Effector CD4-positive, alpha-beta T cell (primary cell): ENCODE measurements around the gene MTERF4.
A peak's percentile ranks its signal among the peaks of the same experiment; 100 is the strongest.
"Not testable (repeated sequence)": the region's sequence is repeated elsewhere in the genome, so short reads cannot be mapped to it uniquely, and the experiment has no call there.

Source experiments
- DNase-seq: peaks from one replicate; pipeline ENCODE4 v3.0.0-alpha.2; 2020

Gene MTERF4

DNA sequence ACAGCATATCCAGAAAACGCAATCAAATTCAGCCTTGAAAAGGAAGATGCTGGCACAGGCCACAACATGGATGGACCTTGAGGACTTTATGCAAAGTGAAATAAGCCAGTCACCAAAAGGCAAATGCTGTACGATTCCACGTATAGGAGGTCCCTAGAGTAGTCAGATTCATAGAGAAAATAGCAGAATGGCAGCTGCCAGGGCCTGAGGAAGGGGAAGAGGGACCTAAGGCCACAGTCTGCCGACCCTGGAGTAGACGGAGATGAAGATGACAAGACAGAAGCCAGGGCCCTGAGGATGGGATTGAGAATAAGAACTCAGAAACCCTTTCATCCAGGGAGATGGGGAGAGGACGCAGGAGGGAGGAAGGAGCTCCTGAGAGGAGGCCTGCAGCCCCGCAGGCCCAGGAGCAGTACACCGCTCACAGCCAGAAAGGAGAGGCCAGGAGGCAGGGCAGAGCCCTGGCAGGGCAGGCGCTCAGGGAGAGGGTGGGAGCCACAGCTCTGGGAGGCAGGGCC lies 8.1 kb upstream of the MTERF4 start:
- no peak for DNase-seq

DNA sequence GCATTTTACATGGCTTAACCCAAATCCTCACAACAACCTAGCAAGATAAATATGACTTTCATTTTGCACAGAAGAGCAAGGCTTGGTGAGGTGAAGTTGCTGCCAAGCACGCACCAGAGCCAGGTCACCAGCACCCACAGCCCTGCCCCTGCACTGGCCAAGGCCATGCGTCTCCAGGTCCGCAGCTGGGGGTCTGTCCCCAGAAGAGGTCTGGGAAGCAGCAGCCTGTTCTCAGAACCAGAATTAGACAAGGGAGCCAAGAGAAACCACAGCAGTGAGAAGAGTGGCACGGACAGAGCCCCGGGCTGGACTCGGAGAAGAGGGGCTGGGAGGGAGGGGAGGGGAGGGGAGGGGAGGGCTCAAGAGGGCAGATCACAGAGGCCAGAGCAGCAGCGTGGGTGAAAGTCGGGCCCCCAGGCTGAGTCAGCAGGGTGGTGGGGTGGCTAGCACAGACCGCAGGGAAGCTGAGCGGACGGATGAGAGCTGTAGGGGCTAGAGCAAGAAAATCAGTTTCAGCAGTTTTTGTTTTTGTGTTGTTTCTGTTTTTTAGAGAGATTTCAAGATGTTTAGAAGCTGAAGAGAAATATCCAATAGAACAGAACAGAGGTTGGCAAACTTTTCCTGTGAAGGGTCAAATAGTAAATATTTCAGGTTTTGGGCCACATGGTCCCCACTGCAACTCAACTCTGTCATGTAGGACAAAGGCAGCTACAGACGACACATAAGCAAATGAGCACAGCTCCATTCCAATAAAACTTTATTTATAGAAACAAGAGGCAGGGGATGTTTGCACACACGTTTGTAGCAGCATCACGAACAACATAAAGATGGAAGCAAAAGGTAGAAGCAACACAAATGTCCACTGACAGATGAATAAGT lies 7.4 kb upstream of the MTERF4 start:
- DNase-seq, result no peak

DNA sequence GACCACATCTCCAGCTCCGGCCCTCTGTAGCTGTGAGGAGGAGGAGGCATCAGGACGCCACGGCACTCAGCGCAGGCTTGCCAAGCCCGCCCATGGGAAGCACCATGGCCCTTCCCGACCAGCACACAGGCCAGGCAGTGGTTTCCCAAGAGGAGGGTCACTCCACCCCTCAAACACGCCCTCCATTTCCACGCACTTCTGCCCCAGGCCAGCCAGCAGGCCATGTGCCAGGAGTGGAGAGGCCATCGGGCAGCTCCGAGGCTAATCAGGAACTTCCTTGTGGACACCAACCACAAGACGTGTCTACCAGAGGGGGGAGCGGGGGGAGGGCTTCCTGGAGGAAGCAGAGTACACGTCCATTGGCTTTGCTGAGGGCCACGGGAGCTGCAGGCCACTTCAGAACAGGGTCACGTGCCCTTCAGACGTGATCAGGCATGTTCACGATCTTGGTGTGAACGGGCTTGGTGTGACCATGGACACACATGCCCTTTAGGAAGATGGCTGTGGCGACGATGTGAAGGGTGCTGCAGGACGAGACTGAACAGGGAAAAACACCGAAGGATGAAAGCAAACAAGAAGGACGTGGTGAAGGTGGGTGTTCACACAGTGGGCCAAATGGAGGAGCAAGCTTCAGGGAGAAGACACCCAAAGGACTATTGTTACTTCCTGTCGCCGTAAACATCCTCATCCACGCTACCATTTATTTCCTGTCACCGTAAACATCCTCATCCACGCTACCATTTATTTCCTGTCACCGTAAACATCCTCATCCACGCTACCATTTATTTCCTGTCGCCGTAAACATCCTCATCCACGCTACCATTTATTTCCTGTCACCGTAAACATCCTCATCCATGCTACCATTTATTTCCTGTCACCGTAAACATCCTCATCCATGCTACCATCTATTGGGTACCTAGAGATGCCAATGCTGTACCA lies 6.5 kb upstream of the MTERF4 start:
- peak; percentile 27 for DNase-seq

DNA sequence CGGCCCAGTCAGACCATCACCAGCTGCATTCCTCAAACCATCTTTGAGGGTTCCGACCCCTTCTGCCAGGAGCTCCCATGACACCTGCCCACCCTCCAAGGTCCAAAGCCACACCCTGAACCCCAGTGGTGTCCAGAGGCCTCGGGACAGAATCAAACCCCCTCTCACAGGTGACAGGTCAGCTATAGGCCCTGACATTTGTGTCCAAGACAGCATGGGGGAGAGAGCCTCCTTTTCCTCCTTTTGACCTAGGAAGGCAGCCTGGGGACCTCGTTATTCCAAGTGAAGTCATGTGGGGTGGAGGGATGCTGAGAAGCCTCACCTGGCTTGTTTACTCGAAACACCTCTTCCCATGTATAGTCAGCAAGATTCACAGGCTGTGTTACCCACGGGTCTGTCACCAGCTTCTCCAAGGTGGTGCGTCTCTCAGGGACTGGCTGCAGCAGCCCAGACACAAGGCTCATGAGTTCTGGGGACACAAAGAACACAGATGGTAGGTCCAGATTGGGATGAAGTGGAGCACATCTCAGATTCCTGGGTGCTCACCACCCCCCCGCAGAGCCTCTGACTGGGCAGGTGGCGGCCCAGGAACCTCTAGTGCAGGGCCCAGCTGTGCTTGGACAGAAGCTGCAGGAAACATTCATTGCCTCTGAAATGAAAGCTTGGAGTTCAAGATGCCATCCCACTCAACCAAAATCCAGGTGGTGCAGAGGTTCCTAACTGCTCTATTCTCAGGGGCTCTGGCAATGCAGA lies 5.1 kb upstream of the MTERF4 start:
- DNase-seq, result no peak

DNA sequence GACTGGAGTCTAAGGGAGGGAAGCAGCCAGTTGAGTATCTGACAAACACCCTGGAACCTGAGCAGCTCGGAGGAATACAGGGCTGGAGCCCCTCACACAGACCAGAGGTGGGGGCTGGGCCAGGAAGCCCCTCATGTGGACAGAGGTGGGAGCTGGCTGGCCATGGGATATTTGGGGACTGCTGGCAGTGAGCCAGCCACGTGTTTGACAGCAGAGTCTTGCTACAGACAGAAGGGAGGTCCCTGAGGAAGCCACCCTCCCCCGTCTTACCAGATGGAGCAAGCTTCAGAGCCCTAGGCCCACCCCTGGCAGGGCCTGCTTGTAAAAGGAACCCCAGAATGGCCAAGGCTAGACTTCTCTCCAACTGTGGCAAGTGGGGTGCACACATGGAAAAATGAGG lies 3.6 kb upstream of the MTERF4 start:
- no peak for DNase-seq

DNA sequence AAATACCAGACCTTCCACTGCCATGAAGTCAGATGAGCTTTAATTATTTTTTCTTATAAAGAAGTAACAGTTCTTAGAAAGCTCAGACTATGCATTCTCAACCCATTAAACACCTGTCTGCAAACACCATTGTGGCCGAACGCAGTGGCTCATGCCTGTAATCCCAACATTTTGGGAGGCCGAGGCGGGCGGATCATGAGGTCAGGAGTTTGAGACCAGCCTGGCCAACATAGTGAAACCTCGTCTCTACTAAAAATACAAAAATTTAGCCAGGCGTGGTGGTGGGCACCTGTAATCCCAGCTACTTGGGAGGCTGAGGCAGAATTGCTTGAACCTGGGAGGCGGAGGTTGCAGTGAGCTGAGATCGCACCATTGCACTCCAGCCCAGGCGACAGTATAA lies 2.5 kb upstream of the MTERF4 start:
- DNase-seq, result not testable (repeated sequence)

DNA sequence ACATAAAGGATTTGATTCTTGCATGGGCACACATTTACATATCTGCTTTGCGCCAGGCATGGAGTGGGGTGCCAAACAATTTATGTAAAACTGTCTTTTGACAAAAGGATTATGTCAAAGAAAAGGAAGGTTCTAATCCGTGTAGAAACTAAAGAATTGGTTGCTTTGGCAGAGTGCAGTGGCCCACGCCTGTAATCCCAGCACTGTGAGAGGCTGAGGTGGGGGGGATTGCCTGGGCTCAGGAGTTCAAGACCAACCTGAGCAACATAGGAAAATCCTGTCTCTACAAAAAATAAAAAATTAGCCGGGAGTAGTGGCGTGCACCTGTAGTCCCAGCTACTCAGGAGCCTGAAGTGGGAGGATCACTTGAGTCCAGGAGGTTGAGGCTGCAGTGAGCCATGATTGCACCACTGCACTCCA lies 1.1 kb upstream of the MTERF4 start:
- no peak for DNase-seq

DNA sequence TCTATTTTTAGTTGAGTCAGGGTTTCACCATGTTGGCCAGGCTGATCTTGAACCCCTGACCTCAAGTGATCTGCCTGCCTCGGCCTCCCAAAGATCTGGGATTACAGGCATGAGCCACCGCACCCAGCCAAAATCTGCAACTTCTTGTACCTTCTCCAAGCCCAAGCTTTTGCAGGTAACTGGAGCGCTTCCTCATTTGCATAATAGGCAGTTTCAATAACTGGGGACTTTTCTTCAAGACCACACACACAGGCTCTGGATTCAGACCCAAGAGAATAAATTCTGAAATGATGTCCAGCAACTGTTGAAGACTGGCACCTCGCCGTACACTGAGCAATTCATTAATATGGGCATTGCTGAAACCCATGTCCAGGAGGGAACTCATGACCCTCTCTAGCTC lies 2.8 kb downstream of the MTERF4 start:
- no peak for DNase-seq

DNA sequence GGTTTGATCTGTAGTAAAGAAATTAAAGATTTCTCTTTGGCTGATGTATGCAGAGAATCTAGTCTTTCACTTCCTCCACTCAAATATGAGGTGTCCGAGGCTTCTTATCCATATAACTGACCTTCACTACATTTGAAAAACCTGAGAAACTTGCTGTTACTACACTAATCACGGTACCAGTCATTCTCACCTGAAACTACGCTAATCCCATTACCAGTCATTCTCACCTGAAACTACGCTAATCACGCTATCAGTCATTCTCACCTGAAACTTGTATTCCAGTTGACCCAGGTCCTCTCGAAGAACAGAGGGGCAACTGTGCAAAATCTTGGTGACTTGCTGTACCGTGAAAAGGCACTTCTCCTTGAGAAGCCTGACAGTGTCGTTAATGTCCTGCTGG lies 5.1 kb downstream of the MTERF4 start:
- DNase-seq, result no peak

DNA sequence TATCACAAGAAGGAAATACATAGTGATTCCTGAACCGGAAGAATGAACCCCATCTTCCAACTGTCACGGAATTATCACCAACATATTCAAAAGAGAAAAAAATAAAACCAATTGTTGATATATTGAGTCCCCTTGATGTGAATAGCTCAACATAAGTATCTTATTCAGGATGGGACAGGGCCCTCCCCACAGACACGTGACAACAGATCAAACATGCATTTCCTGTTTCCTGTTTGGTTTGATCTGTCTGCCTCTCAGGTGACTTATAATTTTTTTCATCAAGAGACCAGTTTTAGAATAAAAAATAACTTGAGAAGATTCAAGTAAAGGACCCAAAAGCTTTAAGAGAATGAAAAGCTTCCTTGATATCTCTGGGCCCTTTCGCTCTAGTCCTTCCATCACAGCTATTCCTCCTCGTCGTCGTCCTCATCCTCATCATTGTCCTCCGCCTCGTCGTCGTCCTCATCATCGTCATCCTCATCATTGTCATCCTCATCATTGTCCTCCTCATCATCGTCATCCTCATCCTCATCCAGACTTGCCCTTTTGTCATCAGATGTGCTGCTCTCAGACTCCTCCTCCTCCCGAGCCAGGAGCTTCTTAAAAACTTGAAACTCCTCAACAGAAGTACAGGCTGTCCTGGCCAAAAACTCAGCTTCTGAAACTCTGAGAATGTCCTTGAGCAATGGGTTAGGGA lies 6.3 kb downstream of the MTERF4 start:
- peak; percentile 63 for DNase-seq

DNA sequence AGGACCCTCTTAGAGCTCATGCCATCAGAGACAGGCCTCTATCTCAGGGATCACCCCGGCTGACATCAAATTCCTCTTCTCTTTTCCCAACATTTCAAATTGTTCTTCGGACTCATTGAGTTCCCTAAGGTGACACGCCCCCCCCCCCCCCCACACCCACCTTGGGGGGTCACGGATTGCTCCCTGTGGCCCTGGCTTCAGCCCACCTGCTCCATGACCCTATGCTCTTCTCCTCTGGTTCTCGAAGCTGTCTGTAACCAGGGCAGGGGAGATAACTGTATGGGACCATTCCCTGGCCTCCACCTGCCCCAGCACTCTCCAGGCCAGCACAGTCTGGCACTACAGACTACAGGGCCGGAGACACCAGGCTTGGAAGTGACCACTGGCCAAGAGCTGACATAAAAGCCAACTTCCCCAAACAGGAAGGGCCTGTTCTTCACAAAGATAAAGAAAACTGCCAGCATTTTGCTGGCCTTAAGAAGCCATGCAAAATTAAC lies 7.1 kb downstream of the MTERF4 start:
- DNase-seq, result no peak

DNA sequence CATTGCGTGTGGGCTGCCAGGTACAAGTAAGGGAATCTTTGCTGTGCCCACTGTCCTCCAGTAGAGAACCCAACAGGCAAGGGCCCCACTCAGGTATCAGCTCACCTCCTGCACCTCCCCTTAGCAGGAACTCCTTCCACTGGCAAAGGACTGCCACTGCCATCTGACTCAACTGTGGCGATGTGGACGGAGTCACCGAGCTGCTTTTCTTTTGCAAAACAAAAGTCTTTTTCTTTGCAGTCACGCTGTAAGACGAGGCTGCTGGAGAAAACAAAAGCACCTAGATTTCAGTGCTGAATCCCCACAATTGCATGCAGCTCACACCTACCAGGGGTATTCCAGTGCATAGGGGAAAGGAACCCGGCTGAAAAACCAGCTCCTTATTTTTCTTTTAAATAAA lies 7.9 kb downstream of the MTERF4 start:
- no peak for DNase-seq

DNA sequence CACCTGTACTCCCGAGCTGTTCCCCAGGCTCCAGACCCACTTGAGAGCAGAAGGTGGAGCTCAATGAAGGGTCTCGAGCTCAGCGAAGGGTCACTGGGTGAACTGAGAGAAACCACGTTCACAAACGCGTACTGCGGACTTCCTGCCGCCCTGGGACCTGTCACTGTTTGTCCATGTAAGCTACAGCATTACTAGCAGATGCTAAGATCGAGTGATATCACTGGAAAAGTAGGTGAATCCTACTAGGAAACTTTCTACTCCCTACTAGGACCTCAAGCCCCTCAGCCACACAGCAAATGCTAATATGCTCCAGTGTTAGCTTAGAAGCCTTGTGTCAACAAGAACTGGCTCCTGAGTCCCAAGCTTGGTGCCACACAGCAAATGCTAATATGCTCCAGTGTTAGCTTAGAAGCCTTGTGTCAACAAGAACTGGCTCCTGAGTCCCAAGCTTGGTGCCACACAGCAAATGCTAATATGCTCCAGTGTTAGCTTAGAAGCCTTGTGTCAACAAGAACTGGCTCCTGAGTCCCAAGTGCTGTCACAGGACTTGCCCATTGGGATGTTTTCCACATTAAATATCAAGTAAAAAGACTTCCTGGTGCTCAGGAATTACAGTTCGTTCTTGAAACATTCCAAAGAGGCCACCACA lies 8.8 kb downstream of the MTERF4 start:
- DNase-seq, result not testable (repeated sequence)

DNA sequence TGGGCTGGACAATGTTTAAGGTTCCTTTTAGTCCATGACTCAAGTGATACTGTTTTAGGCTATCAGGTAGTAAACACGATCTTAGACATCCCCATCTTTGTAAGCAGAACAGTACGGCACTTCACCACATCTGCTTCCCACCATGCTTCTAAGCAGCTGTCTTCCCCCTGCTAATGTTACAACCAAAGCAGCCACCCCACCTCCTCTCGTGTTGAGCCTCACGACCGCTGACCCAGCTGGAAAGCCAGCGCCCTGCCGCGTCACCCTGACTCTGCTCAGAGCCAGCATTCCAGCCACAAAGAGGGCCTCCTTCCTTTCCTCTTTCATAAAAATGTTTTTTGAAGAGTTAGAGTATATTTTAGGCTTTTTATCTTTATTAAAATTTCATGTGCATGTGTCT lies 9.4 kb downstream of the MTERF4 start:
- no peak for DNase-seq

DNA sequence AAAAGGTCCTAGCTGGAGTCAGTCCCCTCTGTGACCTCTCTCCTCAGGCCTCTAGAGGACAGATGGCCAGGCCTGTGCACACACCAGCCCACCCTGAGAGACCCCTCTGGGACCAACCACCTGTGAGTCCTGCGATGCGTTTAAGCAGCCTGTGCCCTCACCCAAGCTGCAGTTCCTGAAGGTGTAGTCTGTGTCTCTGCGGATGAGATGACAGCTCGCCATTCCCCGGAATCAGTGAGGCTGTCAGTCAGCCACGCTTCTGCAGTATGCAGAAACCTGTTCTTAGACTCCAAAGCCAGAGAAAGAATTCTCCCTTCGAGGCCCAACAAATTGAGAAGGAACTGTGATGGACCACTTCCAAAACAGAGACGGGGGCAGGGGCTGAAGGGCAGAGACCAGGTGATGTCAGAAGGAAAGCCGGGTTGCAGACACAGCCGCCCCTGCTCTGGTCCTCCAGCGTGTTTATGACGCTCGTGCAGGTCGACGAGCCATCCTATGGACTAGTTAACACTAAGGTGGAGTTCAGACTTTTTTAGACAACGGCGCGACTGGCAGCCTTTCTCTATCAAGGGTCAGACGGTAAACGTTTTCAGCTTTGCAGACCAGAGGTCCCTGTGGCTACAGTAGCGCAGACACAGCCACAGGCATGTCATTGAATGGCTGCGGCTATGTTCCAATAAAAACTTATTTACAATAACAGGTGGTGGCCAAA lies 10.2 kb downstream of the MTERF4 start:
- DNase-seq, result no peak

DNA sequence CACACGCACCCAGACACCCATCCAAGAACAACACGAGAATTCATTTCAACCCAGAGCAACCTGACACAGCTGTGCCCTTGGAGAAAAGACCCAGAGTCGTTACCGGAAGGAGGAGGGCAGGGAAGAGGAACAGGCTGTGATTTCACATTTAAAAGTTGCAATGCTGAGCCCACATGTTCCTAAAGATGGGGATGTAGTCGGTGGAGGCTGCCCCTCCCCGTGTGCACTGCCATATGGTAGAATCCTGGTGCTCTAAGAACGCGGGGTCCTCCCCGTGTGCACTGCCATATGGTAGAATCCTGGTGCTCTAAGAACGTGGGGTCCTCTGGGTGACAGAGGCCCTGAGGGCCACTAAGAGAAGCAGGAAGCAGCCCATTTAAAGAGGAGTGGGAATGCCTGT lies 10.9 kb downstream of the MTERF4 start:
- DNase-seq, result no peak

DNA sequence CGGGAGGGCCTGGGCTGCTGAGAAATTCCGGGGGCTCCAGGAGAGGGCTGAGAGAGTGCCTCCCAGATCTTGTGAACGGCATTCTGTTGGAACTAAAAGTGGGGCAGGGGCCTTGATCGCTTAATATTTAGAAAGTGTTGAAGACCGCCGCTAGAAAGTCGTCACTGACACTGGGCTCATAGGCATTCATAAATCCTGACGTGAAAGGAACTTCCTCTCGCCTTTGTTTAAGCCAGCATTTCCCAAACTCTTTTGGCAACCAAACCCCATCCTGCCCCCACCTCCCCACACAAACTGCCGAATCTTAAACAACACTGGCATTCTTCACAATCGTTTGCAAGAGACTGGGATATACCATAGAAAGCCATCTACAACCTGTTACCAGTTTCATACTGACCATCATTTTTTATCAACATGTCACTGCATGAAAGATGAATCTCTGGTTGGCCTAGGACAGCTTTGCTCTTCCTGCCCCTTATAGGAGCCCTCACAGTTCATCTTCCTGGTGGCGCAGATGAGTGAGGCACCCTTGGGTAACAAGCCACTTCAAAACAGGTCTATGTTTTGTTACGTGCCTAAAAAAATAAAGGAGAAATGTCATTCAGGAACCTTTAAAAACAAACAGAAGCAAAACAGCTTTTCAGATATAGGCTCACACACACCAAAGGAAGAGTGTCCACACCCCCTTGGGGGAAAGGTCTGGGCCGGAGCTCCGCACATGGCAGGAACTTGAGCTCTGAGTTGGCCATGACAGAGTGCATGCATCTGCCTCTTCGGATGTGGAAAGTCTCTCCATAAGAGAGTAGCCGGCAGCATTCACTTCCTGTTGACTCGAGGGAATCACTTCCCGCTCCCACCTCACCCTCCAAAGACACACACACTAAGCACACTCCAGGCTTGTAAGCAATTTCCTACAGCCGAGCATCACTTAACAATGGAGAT lies 13.0 kb downstream of the MTERF4 start:
- no peak for DNase-seq

DNA sequence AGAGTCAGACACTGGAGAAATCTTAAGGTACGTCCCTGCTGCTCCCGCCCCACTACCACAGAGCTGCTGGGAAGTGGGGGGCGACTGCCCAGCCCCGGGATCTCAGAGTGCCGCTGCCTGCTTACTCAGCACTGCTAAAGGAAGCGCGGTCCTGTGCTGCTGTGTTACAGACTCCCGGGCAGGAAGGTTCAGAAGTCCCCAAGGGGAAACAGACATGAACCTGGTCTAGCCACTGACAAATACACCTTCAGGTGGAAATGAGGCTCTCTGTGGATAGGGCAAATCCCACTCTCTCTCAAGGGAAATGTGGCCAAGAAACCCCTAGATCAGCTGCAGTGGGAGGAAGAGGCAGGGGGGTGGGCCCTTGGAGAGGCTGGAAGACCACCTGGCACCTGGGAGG lies 13.7 kb downstream of the MTERF4 start:
- no peak for DNase-seq

DNA sequence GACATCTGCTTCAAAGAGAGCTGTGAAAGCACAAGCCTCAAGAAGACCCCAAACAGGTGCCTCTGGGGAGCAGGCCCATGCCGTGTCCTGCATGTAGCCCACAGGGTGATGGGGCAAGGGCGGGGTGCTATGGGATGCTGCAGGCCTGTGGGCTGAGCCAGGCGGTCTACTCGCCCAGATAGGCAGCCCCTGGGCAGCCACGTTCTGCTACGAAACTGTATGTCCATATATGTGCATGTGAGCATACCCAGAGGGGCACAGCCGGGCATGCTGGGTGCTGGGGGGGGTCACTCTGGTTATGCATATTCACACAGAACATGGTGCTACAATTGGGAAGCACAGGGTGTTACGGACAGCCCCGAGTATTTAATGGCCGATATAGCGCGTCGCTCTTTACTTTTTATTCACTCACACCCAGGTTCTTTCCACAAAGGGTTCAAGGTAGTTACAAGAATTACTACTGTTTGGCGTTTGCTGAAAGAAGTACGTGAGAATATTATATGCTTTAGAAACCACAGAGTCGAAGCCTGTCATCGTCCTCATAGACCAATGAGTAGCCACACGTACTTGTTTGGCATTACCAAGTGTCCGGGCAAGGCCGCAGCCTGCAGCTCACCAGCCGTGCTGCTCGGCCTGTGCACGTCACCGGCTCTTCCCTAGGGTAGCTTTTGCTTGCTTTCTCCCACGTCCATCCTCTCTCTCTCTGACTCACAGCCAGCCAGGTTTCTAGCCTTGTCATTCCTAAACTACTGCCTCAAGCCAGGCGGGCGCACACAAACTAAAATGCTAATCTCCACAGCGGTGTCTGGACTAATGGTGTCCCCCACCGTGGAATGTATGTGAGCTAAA lies 14.4 kb downstream of the MTERF4 start:
- DNase-seq, result no peak
